HepG2 (cell line): Measurements from ENCODE around the gene STX1B. TPM values are rescaled to one million over a fixed set of nuclear protein-coding genes. Genes with fewer than 3 reads are reported as not detected.

Source experiments
- ATAC-seq: fragments of 200-7000 bp; cut with Tn5 transposase; 3 replicates; pipeline ENCODE4 v1.9.1; 2020; ENCODE audit warnings: mild to moderate bottlenecking, moderate library complexity
- BruUV-seq: library from RNA; stranded (reverse); fragments of 400-500 nt; replicated peaks from 2 replicates; lab custom pipeline; 2021; lab: Mats Ljungman, UMichigan
- CTCF ChIA-PET: fragments of 300-600 bp; formaldehyde crosslinking; extraction: SDS; loops from one replicate; lab custom pipeline; 2021; ENCODE audit warnings: low total read pairs, inconsistent platforms, low intra/inter-chr PET ratio; lab: Yijun Ruan, JAX
- POLR2A ChIA-PET: fragments of 350-600 bp; sonication (Branson Sonifier 250); formaldehyde crosslinking; loops from one replicate; lab custom pipeline; 2020; ENCODE audit warnings: antibody characterized with exemption, inconsistent platforms; lab: Yijun Ruan, JAX
- DNase-seq: peaks from one replicate; pipeline ENCODE4 v3.0.0-alpha.2; 2015; ENCODE audit warnings: low spot score
- FAIRE-seq: peaks from 3 replicates; lab custom pipeline; 2011; peaks lifted over from hg19 to GRCh38; lab: Jason Lieb, UNC
- H2AFZ ChIP-seq: one replicate; pipeline ENCODE4 v1.6.1; 2011; ENCODE audit warnings: low read length, inconsistent platforms
- H3K27ac ChIP-seq: fragments of 300-600 bp; 3 replicates; pipeline ENCODE4 v1.8.0; 2011; ENCODE audit warnings: mixed run types, mild to moderate bottlenecking, mixed read lengths, low read length, inconsistent platforms; ENCODE audit not compliant: insufficient read depth; ENCODE audit errors: extremely low read length
- H3K27me3 ChIP-seq, 2 experiments: fragments of 200-600 bp in 1 of 2; 2 replicates in 1 of 2; 3 replicates in 1 of 2; pipeline versions ENCODE4 v1.6.0 to v1.8.0; 2011; ENCODE audit warnings: low read length in 2 of 2, mild to moderate bottlenecking in 2 of 2, moderate library complexity in 2 of 2, inconsistent platforms in 1 of 2; ENCODE audit not compliant: insufficient read depth in 2 of 2, control insufficient read depth in 1 of 2
- H3K36me3 ChIP-seq, 2 experiments: fragments of 200-600 bp in 1 of 2; replicated peaks in 1 of 2; 2 replicates in 1 of 2; 3 replicates in 1 of 2; pipeline versions ENCODE4 v1.5.1 to v1.8.0; 2011; ENCODE audit warnings: low read length in 2 of 2, inconsistent platforms in 1 of 2; ENCODE audit not compliant: insufficient read depth in 2 of 2, control insufficient read depth in 1 of 2
- H3K4me1 ChIP-seq: 2 replicates; pipeline ENCODE4 v1.5.1; 2012; ENCODE audit warnings: low read length, inconsistent platforms; ENCODE audit not compliant: insufficient read depth
- H3K4me2 ChIP-seq: 2 replicates; pipeline ENCODE4 v1.6.0; 2011; ENCODE audit warnings: low read depth, low read length, inconsistent platforms
- H3K4me3 ChIP-seq, 3 experiments: fragments of 200-600 bp in 1 of 3; sonication (generic), shearing (Covaris generic) in 1 of 3; replicated peaks in 1 of 3; 2 replicates each; pipeline ENCODE4 v1.5.1; 2011 to 2016; ENCODE audit warnings: low read length in 3 of 3, inconsistent platforms in 2 of 3, low read depth in 2 of 3, mild to moderate bottlenecking in 2 of 3, control low read depth in 1 of 3, mixed read lengths in 1 of 3; ENCODE audit not compliant: insufficient read depth in 1 of 3
- H3K79me2 ChIP-seq: one replicate; pipeline ENCODE4 v1.6.1; 2011; ENCODE audit warnings: low read length, inconsistent platforms; ENCODE audit not compliant: insufficient read depth
- H3K9ac ChIP-seq: 2 replicates; pipeline ENCODE4 v1.6.0; 2011; ENCODE audit warnings: mild to moderate bottlenecking, low read depth, low read length, inconsistent platforms; ENCODE audit not compliant: insufficient read depth
- H3K9me3 ChIP-seq: 2 replicates; pipeline ENCODE4 v1.5.1; 2012; ENCODE audit warnings: mild to moderate bottlenecking, low read length
- H4K20me1 ChIP-seq: 2 replicates; pipeline ENCODE4 v1.6.0; 2011; ENCODE audit warnings: inconsistent platforms, mild to moderate bottlenecking, low read length, moderate library complexity; ENCODE audit not compliant: insufficient read depth
- CREM ChIP-seq, 2 experiments: sonication (generic) in 1 of 2; formaldehyde crosslinking in 1 of 2; IDR thresholded peaks; 2 replicates each; pipeline versions ENCODE4 v1.4.0 to v1.6.1; 2016 to 2020; ENCODE audit warnings: antibody characterized with exemption in 1 of 2, mild to moderate bottlenecking in 1 of 2, missing genetic modification reagents in 1 of 2
- GABPB1 ChIP-seq: IDR thresholded peaks from 2 replicates; pipeline ENCODE4 v1.6.1; 2016; ENCODE audit warnings: mild to moderate bottlenecking, missing genetic modification reagents, moderate library complexity, missing compliant biosample characterization
- GATAD1 ChIP-seq: IDR thresholded peaks from 2 replicates; pipeline ENCODE4 v1.6.1; 2016; ENCODE audit warnings: missing genetic modification reagents, missing compliant biosample characterization
- MED8 ChIP-seq: sonication (generic); formaldehyde crosslinking; IDR thresholded peaks from 2 replicates; pipeline ENCODE4 v1.8.1; 2023; ENCODE audit warnings: mild to moderate bottlenecking, missing genetic modification reagents; ENCODE audit not compliant: insufficient replicate concordance
- MTF1 ChIP-seq: sonication (generic); formaldehyde crosslinking; IDR thresholded peaks from 2 replicates; pipeline ENCODE4 v1.5.0; 2020; ENCODE audit warnings: missing genetic modification reagents
- NR2F1 ChIP-seq, 2 experiments: fragments of 450-650 bp in 1 of 2; formaldehyde crosslinking in 1 of 2; IDR thresholded peaks; 2 replicates each; pipeline versions ENCODE4 v1.5.0 to v1.6.1; 2016 to 2020; ENCODE audit warnings: mild to moderate bottlenecking in 1 of 2, missing compliant biosample characterization in 1 of 2, missing genetic modification reagents in 1 of 2, moderate library complexity in 1 of 2
- SIN3A ChIP-seq: IDR thresholded peaks from 2 replicates; pipeline ENCODE4 v1.6.1; 2011; ENCODE audit warnings: low read depth, mild to moderate bottlenecking, control low read depth, low read length, borderline replicate concordance
- SOX13 ChIP-seq, 3 experiments: fragments of 450-650 bp in 1 of 3; sonication (generic) in 1 of 3; formaldehyde crosslinking in 1 of 3; IDR thresholded peaks in 2 of 3; conservative IDR thresholded peaks in 1 of 3; 2 replicates each; pipeline versions ENCODE4 v1.5.0 to v1.6.1; 2016 to 2020; ENCODE audit warnings: antibody characterized with exemption in 1 of 3, mild to moderate bottlenecking in 1 of 3, missing compliant biosample characterization in 1 of 3, missing genetic modification reagents in 1 of 3, moderate library complexity in 1 of 3
- ZNF780A ChIP-seq: sonication (generic); formaldehyde crosslinking; IDR thresholded peaks from 2 replicates; pipeline ENCODE4 v1.8.0; 2022; ENCODE audit warnings: mild to moderate bottlenecking, missing genetic modification reagents, moderate library complexity
- whole genome bisulfite sequencing: methylation state at CpG from one replicate; pipeline ENCODE4 v1.1.6; 2017; ENCODE audit warnings: low lambda C conversion rate; 5-methylcytosine and 5-hydroxymethylcytosine counted together
- in situ Hi-C: cut with HindIII; loops from 2 replicates; pipeline ENCODE4 v1.10.0; 2017; ENCODE audit warnings: low pct_unique_long_range_greater_than_20kb; ENCODE audit not compliant: extremely low pct_ligation_motif_present
- intact Hi-C: fragments of 100-400 bp; cut with micrococcal nuclease; formaldehyde crosslinking; loops from one replicate; pipeline ENCODE4 v1.10.0; 2022; ENCODE audit not compliant: unreplicated experiment
- polyA plus RNA-seq, 8 experiments: library from polyadenylated mRNA; depleted of rRNA in 3 of 8; stranded (reverse) in 7 of 8; unstranded in 1 of 8; fragments of >200 nt; fragmentation: Illumina TruSeq in 4 of 8; extraction: Trizol in 4 of 8; gene quantifications; 2 replicates each; pipeline versions ENCODE4 v1.2.1 to v1.2.3, GENCODE V29; 2011 to 2016; ENCODE audit warnings: low read depth in 4 of 8, missing spikeins in 1 of 8, mixed read lengths in 1 of 8; ENCODE audit not compliant: insufficient read depth in 1 of 8
- total RNA-seq, 5 experiments: library from RNA; depleted of rRNA; stranded (reverse); fragments of >200 nt; fragmentation: Illumina TruSeq; extraction: Trizol; gene quantifications; 2 replicates each; pipeline ENCODE4 v1.2.3, GENCODE V29; 2016; ENCODE audit warnings: low read depth in 1 of 5
- TF ChIP-seq, protein P1 (sequence below): sonication (generic); formaldehyde crosslinking; IDR thresholded peaks from 2 replicates; pipeline ENCODE4 v1.5.0; 2020; ENCODE audit warnings: mild to moderate bottlenecking, missing genetic modification reagents, borderline replicate concordance
- TF ChIP-seq, protein P2 (sequence below): sonication (generic); formaldehyde crosslinking; IDR thresholded peaks from 2 replicates; pipeline ENCODE4 v1.8.1; 2023; ENCODE audit warnings: mild to moderate bottlenecking, inconsistent platforms, moderate library complexity, missing genetic modification reagents, borderline replicate concordance
- TF ChIP-seq, protein P3 (sequence below), 2 experiments: sonication (generic) in 1 of 2; formaldehyde crosslinking in 1 of 2; IDR thresholded peaks; 2 replicates each; pipeline versions ENCODE4 v1.5.1 to v1.6.1; 2011 to 2020; ENCODE audit warnings: borderline replicate concordance in 1 of 2, low read depth in 1 of 2, low read length in 1 of 2, mild to moderate bottlenecking in 1 of 2, missing genetic modification reagents in 1 of 2, moderate library complexity in 1 of 2

STX1B gene
- total and polyA plus RNA-seq, 2 of the 13 experiments (the other 11 are each of a cell fraction or from before 2014, with no cell fraction given), result 2.1 to 3.0 TPM

DNA sequence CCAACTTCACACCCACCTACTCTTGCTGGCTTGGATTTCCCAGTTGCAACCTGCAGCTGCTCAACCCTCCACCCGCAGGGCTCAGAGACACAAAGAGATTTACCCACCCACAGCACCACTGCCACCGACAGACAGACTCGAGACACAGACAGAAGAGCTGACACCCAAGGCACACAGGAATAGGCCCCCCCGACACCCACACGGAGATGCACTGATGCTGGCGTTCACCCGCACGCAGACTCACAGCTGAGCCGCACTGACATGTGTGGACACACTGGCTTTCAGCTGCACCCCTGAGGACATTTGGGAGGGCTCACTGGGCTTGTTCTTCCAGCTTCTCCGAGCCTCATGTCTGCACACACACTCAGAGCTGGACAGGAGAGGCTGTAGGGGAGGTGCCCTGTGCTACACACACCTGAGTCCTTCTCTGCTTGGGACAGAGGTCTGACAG lies 8.2 kb downstream of the STX1B start (continued):
- TF ChIP-seq, protein P1, sequence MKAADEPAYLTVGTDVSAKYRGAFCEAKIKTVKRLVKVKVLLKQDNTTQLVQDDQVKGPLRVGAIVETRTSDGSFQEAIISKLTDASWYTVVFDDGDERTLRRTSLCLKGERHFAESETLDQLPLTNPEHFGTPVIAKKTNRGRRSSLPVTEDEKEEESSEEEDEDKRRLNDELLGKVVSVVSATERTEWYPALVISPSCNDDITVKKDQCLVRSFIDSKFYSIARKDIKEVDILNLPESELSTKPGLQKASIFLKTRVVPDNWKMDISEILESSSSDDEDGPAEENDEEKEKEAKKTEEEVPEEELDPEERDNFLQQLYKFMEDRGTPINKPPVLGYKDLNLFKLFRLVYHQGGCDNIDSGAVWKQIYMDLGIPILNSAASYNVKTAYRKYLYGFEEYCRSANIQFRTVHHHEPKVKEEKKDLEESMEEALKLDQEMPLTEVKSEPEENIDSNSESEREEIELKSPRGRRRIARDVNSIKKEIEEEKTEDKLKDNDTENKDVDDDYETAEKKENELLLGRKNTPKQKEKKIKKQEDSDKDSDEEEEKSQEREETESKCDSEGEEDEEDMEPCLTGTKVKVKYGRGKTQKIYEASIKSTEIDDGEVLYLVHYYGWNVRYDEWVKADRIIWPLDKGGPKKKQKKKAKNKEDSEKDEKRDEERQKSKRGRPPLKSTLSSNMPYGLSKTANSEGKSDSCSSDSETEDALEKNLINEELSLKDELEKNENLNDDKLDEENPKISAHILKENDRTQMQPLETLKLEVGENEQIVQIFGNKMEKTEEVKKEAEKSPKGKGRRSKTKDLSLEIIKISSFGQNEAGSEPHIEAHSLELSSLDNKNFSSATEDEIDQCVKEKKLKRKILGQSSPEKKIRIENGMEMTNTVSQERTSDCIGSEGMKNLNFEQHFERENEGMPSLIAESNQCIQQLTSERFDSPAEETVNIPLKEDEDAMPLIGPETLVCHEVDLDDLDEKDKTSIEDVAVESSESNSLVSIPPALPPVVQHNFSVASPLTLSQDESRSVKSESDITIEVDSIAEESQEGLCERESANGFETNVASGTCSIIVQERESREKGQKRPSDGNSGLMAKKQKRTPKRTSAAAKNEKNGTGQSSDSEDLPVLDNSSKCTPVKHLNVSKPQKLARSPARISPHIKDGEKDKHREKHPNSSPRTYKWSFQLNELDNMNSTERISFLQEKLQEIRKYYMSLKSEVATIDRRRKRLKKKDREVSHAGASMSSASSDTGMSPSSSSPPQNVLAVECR (CRISPR knock-in tag), result no peak; the same call in 1 of the 2 replicates
- TF ChIP-seq MED8 (CRISPR knock-in tag), result no peak
- no peak for TF ChIP-seq CREM (IDR thresholded peaks at IDR 0.05)
- TF ChIP-seq CREM (CRISPR knock-in tag; IDR thresholded peaks at IDR 0.05), result no peak
- TF ChIP-seq ZNF780A, result no peak
- no peak for TF ChIP-seq SIN3A
- no peak for TF ChIP-seq MTF1

DNA sequence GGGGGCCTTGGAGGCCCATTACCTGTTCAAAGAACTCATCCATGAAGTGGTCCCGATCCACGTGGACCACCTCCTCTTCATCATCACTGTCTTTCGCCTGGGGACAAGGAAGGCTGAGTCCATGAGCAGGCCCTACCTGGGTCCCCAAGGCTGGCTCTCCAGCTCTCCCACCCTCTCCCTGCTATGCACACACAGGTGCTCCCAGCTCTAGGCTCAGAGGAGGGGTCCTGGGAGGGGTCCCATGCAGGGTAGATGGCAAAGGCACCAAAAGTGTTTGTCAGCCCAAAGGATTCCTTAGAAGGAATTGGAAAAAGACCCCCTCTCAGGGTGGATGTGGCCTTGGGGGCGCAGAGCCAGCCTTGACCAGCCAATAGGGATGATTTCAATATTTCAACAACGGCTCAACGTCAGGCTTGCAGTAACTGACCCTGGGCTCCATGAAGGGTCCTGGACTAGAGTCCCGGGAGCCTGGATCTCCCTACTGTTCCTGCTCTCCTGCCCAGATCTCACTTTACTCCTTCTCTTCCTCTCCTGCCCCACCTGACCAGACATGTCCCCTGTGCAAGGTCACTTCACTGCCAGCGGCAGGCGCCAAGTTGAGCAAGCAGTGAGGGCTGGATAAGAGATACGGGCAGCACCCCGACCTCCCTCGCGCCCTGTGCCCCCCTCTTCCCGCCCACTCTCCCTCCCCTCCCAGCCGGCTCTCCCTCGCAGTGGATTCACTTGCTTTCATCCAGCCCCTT lies 8.8 kb downstream of the STX1B start:
- DNase-seq (peak; percentile 67), ATAC-seq (peak; percentile 10), FAIRE-seq (no peak)
- peak overlapping the region; percentile 87 for H3K4me2 ChIP-seq
- H3K4me1 ChIP-seq, result peaks cover 90% of the 10 kb centered on the region
- peak overlapping the region; percentile 46 for H3K9ac ChIP-seq
- no peaks in the 10 kb centered on the region for H3K36me3 ChIP-seq
- in situ Hi-C loops, result no loop called here
- H2AFZ ChIP-seq, result no peak overlapping the region
- no peaks in the 10 kb centered on the region for H4K20me1 ChIP-seq
- no peaks in the 10 kb centered on the region; a peak in 2 of 5 replicates for H3K27me3 ChIP-seq
- BruUV-seq, result no TSS peak
- peak overlapping the region; percentile 50 for H3K27ac ChIP-seq
- H3K9me3 ChIP-seq, result no peaks in the 10 kb centered on the region
- ChIA-PET CTCF (interaction anchor here (0.9 kb wide), 1 partner anchor 16 kb away, joined by 3 read pairs; the partner anchor contains the start of gene HSD3B7), POLR2A (interaction anchor here (0.8 to 2.6 kb wide), 8 partner anchors 14 to 140 kb away, joined by 3 to 14 read pairs (median 4); partner anchors contain the start of genes HSD3B7, KAT8, STX4 and ZNF646)
- intact Hi-C loops, result no loop called here
- no peaks in the 10 kb centered on the region for H3K79me2 ChIP-seq
- 17% methylated on average over 15 of the region's 16 CpGs for WGBS
- peak overlapping the region; percentile 8 to 73 (median 41) for H3K4me3 ChIP-seq
- TF ChIP-seq GATAD1 (CRISPR knock-in tag) (no peak), SOX13 (IDR thresholded peaks at IDR 0.05) (no peak), SOX13 (CRISPR knock-in tag; conservative IDR thresholded peaks at IDR 0.05 in 1 of 2, IDR thresholded peaks at IDR 0.05 in 1 of 2) (no peak; a peak in 1 of 4 replicates), GABPB1 (peak; percentile 31; the same call in 1 of the 2 replicates), NR2F1 (CRISPR knock-in tag; IDR thresholded peaks at IDR 0.05) (peak in 1 of 2 experiments; percentile 15; a peak in 1 of 4 replicates)
- TF ChIP-seq, protein P2, sequence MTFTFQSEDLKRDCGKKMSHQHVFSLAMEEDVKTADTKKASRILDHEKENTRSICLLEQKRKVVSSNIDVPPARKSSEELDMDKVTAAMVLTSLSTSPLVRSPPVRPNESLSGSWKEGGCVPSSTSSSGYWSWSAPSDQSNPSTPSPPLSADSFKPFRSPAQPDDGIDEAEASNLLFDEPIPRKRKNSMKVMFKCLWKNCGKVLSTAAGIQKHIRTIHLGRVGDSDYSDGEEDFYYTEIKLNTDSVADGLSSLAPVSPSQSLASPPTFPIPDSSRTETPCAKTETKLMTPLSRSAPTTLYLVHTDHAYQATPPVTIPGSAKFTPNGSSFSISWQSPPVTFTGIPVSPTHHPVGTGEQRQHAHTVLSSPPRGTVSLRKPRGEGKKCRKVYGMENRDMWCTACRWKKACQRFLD (CRISPR knock-in tag), result no peak
- TF ChIP-seq, protein P3, sequence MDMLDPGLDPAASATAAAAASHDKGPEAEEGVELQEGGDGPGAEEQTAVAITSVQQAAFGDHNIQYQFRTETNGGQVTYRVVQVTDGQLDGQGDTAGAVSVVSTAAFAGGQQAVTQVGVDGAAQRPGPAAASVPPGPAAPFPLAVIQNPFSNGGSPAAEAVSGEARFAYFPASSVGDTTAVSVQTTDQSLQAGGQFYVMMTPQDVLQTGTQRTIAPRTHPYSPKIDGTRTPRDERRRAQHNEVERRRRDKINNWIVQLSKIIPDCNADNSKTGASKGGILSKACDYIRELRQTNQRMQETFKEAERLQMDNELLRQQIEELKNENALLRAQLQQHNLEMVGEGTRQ (IDR thresholded peaks at IDR 0.05; ENCODE audit: low read depth, low read length), result no peak
- TF ChIP-seq, protein P3 (CRISPR knock-in tag; IDR thresholded peaks at IDR 0.05; ENCODE audit: borderline replicate concordance), result no peak
